ENCODE results near the gene ADGRV1.

ADGRV1 gene

DNA sequence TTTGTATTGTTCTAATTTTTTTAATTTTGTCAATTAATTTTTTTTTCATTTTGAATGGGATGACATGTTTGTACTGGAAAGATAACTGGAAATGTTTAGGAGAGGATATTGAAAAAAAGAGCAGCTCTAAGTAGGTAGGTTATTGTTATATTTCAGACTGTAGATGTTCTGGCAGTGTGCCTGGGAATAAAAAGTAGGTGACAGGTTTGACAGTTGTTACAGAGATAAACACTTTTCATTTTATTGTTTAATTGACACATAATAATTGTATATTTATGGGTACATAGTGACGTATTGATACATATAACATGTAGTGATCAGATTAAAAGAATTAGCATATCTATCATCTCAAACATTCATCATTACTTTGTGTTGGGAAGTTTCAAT, 545.5 kb downstream of the ADGRV1 start:
- no peak for DNase-seq (ENCODE audit: low read depth in 2 of 2)

- no peak for DNase-seq (ENCODE audit: low read depth in 2 of 2)
These were observed 548.4 kb downstream of the ADGRV1 start for GRCh38 chr5:91106842-91107511.

- no peak for DNase-seq (ENCODE audit: low read depth in 2 of 2)
These were observed 551.0 kb downstream of the ADGRV1 start for GRCh38 chr5:91109634-91110033.

GRCh38 chr5:91110686-91111085, 552.1 kb downstream of the ADGRV1 start:
- no peak for DNase-seq (ENCODE audit: low read depth in 2 of 2)

GRCh38 chr5:91111473-91112238, 553.1 kb downstream of the ADGRV1 start:
- no peak for DNase-seq (ENCODE audit: low read depth in 2 of 2)

GRCh38 chr5:91114658-91115057, 556.1 kb downstream of the ADGRV1 start:
- no peak for DNase-seq (ENCODE audit: low read depth in 2 of 2)

DNA sequence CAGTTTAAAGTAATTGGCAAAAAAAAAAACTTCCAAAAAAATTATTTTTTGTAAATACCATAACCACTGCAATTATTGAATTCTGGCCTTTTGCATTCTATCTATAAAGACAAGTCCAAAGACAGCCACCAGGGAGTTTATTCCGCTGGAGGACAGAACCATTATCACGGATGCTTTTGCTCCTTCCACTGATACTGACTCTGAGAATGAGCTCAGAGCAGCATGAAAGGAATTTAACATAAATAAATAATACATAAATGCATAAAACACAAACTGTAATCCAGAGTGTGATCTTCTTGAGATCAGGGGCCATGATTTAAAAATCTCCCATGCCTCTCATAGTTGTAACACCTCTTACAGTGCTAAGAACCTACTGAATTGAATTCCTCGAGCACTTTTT, 559.8 kb downstream of the ADGRV1 start:
- DNase-seq (ENCODE audit: low read depth in 2 of 2), result no peak

DNA sequence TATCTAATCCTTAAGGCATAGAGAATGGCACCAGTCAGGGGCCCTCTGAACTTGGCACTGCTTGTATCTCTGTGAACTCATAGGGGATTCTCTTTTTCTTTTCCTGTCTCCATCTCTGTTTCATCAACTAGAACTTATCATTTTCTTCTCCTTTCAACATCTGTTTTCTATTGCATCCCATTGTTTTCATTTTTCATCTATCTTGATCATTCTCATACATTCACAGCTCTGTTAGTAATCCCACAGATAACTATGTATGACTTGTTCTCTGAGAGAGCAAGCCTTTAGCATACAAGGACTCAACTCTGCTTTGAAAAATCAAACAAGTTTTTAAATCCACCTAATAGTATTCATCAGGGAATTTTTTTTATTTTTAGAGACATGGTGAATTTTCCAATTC, 560.2 kb downstream of the ADGRV1 start:
- no peak for DNase-seq (ENCODE audit: low read depth in 2 of 2)

DNA sequence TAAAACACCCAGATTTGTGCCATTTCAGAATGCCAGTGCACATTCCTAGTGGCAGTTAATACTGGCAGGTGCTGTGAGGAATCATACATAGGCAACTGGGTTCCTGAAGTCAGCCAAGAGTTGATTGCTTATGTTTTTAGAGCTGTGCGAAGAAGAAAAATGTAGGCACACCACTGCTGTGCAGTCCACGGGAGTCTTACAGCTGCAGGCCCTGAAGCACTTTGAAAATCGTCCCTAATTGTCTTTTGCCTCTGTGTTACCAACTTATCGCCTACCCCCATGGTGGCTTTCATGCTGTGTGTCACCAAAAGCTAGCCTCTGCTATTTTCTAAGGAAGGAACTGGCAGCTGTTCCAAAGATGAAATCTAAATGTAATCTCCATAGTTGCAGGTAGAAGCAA, 560.6 kb downstream of the ADGRV1 start:
- DNase-seq (ENCODE audit: low read depth in 2 of 2), result no peak

GRCh38 chr5:91119981-91120850, 561.6 kb downstream of the ADGRV1 start:
- DNase-seq (ENCODE audit: low read depth in 2 of 2), result no peak

- no peak for DNase-seq (ENCODE audit: low read depth in 2 of 2)
These were observed 562.9 kb downstream of the ADGRV1 start for GRCh38 chr5:91121347-91121993.

GRCh38 chr5:91122651-91123050, 564.1 kb downstream of the ADGRV1 start:
- no peak for DNase-seq (ENCODE audit: low read depth in 2 of 2)

DNA sequence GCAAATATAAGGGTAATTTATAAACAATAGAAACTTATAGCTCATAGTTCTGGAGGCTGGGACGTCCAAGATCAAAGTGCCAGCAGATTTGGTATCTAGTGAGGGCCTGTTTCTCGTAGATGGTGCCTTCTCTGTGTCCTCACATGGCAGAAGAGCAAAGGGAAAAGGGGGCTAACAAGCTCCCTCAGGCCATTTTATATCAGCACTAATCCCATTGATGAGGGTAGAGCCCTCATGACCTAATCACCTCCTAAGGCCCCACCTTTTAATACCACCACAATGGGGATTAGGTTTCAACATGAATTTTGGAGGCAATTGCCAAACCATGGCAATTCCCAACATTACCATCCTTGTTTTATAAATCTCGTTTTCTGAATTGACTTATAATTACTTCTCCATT, 564.7 kb downstream of the ADGRV1 start:
- no peak for DNase-seq (ENCODE audit: low read depth in 2 of 2)

- no peak for DNase-seq (ENCODE audit: low read depth in 2 of 2)
These were observed 565.3 kb downstream of the ADGRV1 start for GRCh38 chr5:91123901-91124300.

GRCh38 chr5:91125916-91126315, 567.3 kb downstream of the ADGRV1 start:
- no peak for DNase-seq (ENCODE audit: low read depth in 2 of 2)

DNA sequence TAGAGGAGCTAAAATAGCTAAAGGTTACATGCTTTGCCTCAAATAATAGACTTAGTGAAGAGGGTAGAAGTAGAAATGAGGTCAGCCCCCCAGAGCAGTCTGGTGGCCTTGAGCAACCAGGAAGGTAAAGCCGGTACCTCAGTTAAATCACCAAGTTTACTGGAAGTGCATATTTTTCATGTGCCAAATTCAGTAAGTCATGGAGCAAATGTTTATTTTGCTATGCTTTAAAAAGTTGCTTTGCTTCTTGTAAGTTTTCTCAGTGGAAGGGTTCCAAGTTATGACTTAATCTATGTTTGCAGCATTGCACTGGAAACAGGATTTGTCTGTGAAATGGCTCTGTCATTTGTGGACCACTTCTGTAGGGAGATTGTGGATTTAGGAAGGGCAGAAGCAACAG, 567.9 kb downstream of the ADGRV1 start:
- no peak for DNase-seq (ENCODE audit: low read depth in 2 of 2)

GRCh38 chr5:91126888-91127287, 568.3 kb downstream of the ADGRV1 start:
- DNase-seq (ENCODE audit: low read depth in 2 of 2), result no peak

- DNase-seq (ENCODE audit: low read depth in 2 of 2), result no peak
These were observed 569.0 kb downstream of the ADGRV1 start for GRCh38 chr5:91127456-91128081.

- no peak for DNase-seq (ENCODE audit: low read depth in 2 of 2)
These were observed 570.0 kb downstream of the ADGRV1 start for GRCh38 chr5:91128604-91129003.

DNA sequence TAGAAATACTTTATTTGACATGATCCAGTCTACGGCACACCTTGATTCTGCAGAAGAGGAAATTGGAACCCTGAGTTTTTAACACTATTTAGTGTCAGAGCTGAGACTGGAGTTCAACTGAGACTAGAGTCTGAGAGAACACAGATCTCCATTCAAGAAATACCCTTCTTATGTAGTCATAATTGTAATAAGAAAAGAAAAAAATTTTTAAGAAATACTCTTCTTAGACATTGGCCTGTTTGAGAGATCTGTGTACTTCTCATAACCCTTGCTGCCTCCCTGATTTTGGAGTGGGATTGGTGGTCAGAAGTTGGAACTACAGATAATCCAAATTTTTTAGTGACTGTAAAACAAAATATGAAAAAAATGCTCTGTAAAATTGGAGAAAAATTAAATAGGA, 571.2 kb downstream of the ADGRV1 start:
- no peak for DNase-seq (ENCODE audit: low read depth in 2 of 2)

- DNase-seq (ENCODE audit: low read depth in 2 of 2), result no peak
These were observed 572.2 kb downstream of the ADGRV1 start for GRCh38 chr5:91130759-91131158.

DNA sequence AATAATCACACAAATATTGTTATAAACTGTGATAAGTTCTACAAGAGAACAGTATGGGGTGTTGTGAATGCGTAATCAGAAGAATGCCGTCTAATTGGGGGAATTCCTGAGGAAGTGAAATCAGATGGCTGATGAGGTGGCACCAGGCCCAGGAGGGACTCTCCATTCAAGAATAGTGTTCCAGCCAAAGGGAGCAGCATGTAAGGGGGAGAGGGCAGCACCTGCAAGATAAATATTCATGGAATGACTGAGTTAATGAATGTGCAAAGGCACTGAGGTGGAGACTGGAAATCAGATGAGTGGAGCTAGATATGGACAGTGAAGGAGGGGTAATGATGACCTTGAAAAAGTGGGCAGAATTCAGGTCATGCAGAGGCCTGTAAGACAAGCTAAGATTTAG, 574.0 kb downstream of the ADGRV1 start:
- no peak for DNase-seq (ENCODE audit: low read depth in 2 of 2)
